CD14-positive monocyte (primary cell): Measurements from ENCODE around the gene NUP188. TPM values are rescaled to one million over a fixed set of nuclear protein-coding genes. Genes with fewer than 3 reads are reported as not detected.

Experiments
- DNase-seq, 3 donors: peaks; one replicate each; pipeline ENCODE4 v3.0.0-alpha.2; 2011 to 2022
- H2AFZ ChIP-seq: 2 replicates; pipeline ENCODE4 v1.6.0; 2012; ENCODE audit warnings: mild to moderate bottlenecking, low read depth, low read length, inconsistent platforms; ENCODE audit not compliant: insufficient read depth, poor library complexity, severe bottlenecking
- H3K27ac ChIP-seq, 2 donors: 1 replicate in 1 of 2; 2 replicates in 1 of 2; pipeline ENCODE4 v1.5.1; 2012 to 2013; ENCODE audit warnings: low read length in 2 of 2, control low read depth in 1 of 2, inconsistent platforms in 1 of 2, low read depth in 1 of 2, mild to moderate bottlenecking in 1 of 2
- H3K27me3 ChIP-seq, 2 donors: one replicate each; pipeline versions ENCODE4 v1.6.0 to v1.6.1; 2011 to 2013; ENCODE audit warnings: low read length in 2 of 2; ENCODE audit not compliant: control insufficient read depth in 2 of 2, insufficient read depth in 2 of 2
- H3K36me3 ChIP-seq, 2 donors: replicated peaks in 1 of 2; 1 replicate in 1 of 2; 2 replicates in 1 of 2; pipeline versions ENCODE4 v1.5.1 to v1.6.1; 2012 to 2013; ENCODE audit warnings: low read length in 2 of 2, control low read depth in 1 of 2, inconsistent platforms in 1 of 2, mild to moderate bottlenecking in 1 of 2; ENCODE audit not compliant: insufficient read depth in 2 of 2, control insufficient read depth in 1 of 2
- H3K4me1 ChIP-seq, 2 donors: 1 replicate in 1 of 2; 2 replicates in 1 of 2; pipeline versions ENCODE4 v1.5.1 to v1.6.1; 2012 to 2013; ENCODE audit warnings: low read length in 2 of 2, control low read depth in 1 of 2, inconsistent platforms in 1 of 2, mild to moderate bottlenecking in 1 of 2, moderate library complexity in 1 of 2; ENCODE audit not compliant: insufficient read depth in 2 of 2, control insufficient read depth in 1 of 2
- H3K4me2 ChIP-seq: replicated peaks from 2 replicates; pipeline ENCODE3; 2012; ENCODE audit warnings: low read length, moderate library complexity, mild to moderate bottlenecking; ENCODE audit not compliant: poor library complexity, severe bottlenecking; ENCODE audit errors: extremely low read depth
- H3K4me3 ChIP-seq, 3 experiments: fragments of 200-600 bp in 1 of 3; sonication (generic) in 1 of 3; replicated peaks in 1 of 3; 1 replicate in 2 of 3; 2 replicates in 1 of 3; pipeline ENCODE4 v1.5.1; 2011 to 2013; ENCODE audit warnings: low read length in 3 of 3, mild to moderate bottlenecking in 3 of 3, control low read depth in 2 of 3, low read depth in 2 of 3, inconsistent platforms in 1 of 3, moderate library complexity in 1 of 3
- H3K79me2 ChIP-seq: 2 replicates; pipeline ENCODE4 v1.6.0; 2012; ENCODE audit warnings: mild to moderate bottlenecking, control low read depth, inconsistent platforms, low read length, moderate library complexity; ENCODE audit not compliant: insufficient read depth
- H3K9ac ChIP-seq: 2 replicates; pipeline ENCODE4 v1.6.0; 2017; ENCODE audit warnings: low read length, mild to moderate bottlenecking; ENCODE audit not compliant: insufficient read depth, poor library complexity, severe bottlenecking
- H3K9me3 ChIP-seq, 2 donors: replicated peaks in 1 of 2; 1 replicate in 1 of 2; 2 replicates in 1 of 2; pipeline versions ENCODE4 v1.5.1 to v1.6.1; 2012 to 2013; ENCODE audit warnings: low read length in 2 of 2, control low read depth in 1 of 2; ENCODE audit not compliant: control insufficient read depth in 1 of 2, insufficient read depth in 1 of 2
- H4K20me1 ChIP-seq: 2 replicates; pipeline ENCODE4 v1.6.0; 2012; ENCODE audit warnings: mild to moderate bottlenecking, low read length, control low read depth, moderate library complexity; ENCODE audit not compliant: insufficient read depth
- H3K27ac Mint-ChIP-seq, 7 donors: one replicate each; pipeline ENCODE4 v1.8.0; 2020; ENCODE audit warnings: mild to moderate bottlenecking in 7 of 7, mixed read lengths in 7 of 7, moderate library complexity in 6 of 7, inconsistent platforms in 2 of 7
- H3K27me3 Mint-ChIP-seq, 3 donors: one replicate each; pipeline ENCODE4 v1.8.0; 2021 to 2022; ENCODE audit warnings: low read depth in 3 of 3, mild to moderate bottlenecking in 3 of 3, mixed read lengths in 3 of 3, moderate library complexity in 3 of 3, inconsistent platforms in 1 of 3
- H3K36me3 Mint-ChIP-seq, 2 donors: one replicate each; pipeline ENCODE4 v1.8.0; 2020; ENCODE audit warnings: mixed read lengths in 2 of 2, inconsistent platforms in 1 of 2, mild to moderate bottlenecking in 1 of 2
- H3K4me1 Mint-ChIP-seq: one replicate; pipeline ENCODE4 v1.8.0; 2020; ENCODE audit warnings: mild to moderate bottlenecking, mixed read lengths
- H3K4me3 Mint-ChIP-seq, 2 donors: one replicate each; pipeline ENCODE4 v1.8.0; 2020; ENCODE audit warnings: mild to moderate bottlenecking in 2 of 2, mixed read lengths in 2 of 2, moderate library complexity in 1 of 2
- H3K9me3 Mint-ChIP-seq, 7 donors: one replicate each; pipeline ENCODE4 v1.8.0; 2020 to 2022; ENCODE audit warnings: mixed read lengths in 7 of 7, mild to moderate bottlenecking in 6 of 7, moderate library complexity in 6 of 7, inconsistent platforms in 2 of 7
- WGBS: methylation state at CpG from one replicate; pipeline ENCODE4 v1.1.5; 2013; ENCODE audit warnings: missing lambda C conversion rate; ENCODE audit not compliant: insufficient coverage; 5-methylcytosine and 5-hydroxymethylcytosine counted together
- intact Hi-C, 2 donors: fragments of 100-400 bp; cut with micrococcal nuclease; formaldehyde crosslinking; loops; one replicate each; pipeline versions ENCODE4 v1.15.0 to v1.15.1; 2023
- polyA plus RNA-seq, 3 donors: library from polyadenylated mRNA; depleted of rRNA in 1 of 3; unstranded in 2 of 3; stranded (reverse) in 1 of 3; fragments of 300-500 nt in 2 of 3; fragments of >200 nt in 1 of 3; fragmentation: Illumina TruSeq in 2 of 3; gene quantifications; 1 replicate in 2 of 3; 2 replicates in 1 of 3; pipeline ENCODE4 v1.2.3, GENCODE V29; 2012 to 2021
- TF ChIP-seq, protein P1 (sequence below): fragments of 200-600 bp; IDR thresholded peaks from one replicate; pipeline ENCODE4 v1.8.0; 2022; ENCODE audit warnings: antibody characterized with exemption, mild to moderate bottlenecking

NUP188 gene
- polyA plus RNA-seq, 3 donors = 10.5 to 28.2 (median 17.2) TPM

DNA sequence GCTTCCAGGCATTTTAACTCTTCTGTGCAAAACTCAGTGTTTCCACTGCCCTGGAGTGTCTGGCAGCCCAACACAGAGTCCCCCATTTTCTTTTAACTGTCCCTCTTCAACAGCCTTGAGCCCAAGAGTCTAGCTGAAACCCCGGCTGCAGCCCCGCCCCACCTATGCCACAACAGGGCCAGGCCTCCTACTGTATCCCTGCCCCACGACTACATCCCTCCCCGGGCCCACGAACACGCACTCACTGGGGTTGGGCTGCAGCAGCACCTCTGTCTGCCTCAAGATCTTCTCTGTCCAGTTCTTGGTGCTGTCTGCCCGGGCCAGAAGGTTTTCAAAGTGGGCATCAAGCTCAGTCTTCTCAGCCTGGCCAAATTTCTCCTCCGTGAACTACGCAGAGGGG, 74.5 kb downstream of the NUP188 start:
- peaks cover 2 to 5% of the 10 kb centered on the region in 2 donors for H3K4me1 ChIP-seq
- H3K4me2 ChIP-seq = no peak overlapping the region
- no peak overlapping the region for H3K4me3 ChIP-seq
- DNase-seq = no peak
- H3K79me2 ChIP-seq = peaks cover 4% of the 10 kb centered on the region
- H3K9me3 Mint-ChIP-seq = peaks cover 0 to 2% (median 0%) of the 10 kb centered on the region in 7 donors
- H3K4me1 Mint-ChIP-seq = peaks cover 21% of the 10 kb centered on the region
- H3K36me3 ChIP-seq = peaks cover 0 to 14% of the 10 kb centered on the region in 2 donors
- H3K36me3 Mint-ChIP-seq = peaks cover 13 to 43% of the 10 kb centered on the region in 2 donors
- 95% methylated on average over 7 of the region's 9 CpGs for WGBS
- no peaks in the 10 kb centered on the region for H3K27me3 ChIP-seq
- peaks cover 0 to 5% (median 2%) of the 10 kb centered on the region in 3 donors for H3K27me3 Mint-ChIP-seq
- peak overlapping the region in 2 of 7 donors; percentile 11 to 20 for H3K27ac Mint-ChIP-seq
- TF ChIP-seq, protein P1, sequence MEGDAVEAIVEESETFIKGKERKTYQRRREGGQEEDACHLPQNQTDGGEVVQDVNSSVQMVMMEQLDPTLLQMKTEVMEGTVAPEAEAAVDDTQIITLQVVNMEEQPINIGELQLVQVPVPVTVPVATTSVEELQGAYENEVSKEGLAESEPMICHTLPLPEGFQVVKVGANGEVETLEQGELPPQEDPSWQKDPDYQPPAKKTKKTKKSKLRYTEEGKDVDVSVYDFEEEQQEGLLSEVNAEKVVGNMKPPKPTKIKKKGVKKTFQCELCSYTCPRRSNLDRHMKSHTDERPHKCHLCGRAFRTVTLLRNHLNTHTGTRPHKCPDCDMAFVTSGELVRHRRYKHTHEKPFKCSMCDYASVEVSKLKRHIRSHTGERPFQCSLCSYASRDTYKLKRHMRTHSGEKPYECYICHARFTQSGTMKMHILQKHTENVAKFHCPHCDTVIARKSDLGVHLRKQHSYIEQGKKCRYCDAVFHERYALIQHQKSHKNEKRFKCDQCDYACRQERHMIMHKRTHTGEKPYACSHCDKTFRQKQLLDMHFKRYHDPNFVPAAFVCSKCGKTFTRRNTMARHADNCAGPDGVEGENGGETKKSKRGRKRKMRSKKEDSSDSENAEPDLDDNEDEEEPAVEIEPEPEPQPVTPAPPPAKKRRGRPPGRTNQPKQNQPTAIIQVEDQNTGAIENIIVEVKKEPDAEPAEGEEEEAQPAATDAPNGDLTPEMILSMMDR = no peak
- no peak overlapping the region for H3K9ac ChIP-seq
- H3K27ac ChIP-seq = no peak overlapping the region
- no peak overlapping the region for H3K4me3 Mint-ChIP-seq
- H3K9me3 ChIP-seq = no peaks in the 10 kb centered on the region
- H4K20me1 ChIP-seq = peaks cover 11% of the 10 kb centered on the region
- no peak overlapping the region for H2AFZ ChIP-seq
- intact Hi-C loops = loop anchor here in 1 of 2 donors (10.0 kb wide), 1 partner anchor 567 kb away; the partner anchor contains the start of gene ODF2

DNA sequence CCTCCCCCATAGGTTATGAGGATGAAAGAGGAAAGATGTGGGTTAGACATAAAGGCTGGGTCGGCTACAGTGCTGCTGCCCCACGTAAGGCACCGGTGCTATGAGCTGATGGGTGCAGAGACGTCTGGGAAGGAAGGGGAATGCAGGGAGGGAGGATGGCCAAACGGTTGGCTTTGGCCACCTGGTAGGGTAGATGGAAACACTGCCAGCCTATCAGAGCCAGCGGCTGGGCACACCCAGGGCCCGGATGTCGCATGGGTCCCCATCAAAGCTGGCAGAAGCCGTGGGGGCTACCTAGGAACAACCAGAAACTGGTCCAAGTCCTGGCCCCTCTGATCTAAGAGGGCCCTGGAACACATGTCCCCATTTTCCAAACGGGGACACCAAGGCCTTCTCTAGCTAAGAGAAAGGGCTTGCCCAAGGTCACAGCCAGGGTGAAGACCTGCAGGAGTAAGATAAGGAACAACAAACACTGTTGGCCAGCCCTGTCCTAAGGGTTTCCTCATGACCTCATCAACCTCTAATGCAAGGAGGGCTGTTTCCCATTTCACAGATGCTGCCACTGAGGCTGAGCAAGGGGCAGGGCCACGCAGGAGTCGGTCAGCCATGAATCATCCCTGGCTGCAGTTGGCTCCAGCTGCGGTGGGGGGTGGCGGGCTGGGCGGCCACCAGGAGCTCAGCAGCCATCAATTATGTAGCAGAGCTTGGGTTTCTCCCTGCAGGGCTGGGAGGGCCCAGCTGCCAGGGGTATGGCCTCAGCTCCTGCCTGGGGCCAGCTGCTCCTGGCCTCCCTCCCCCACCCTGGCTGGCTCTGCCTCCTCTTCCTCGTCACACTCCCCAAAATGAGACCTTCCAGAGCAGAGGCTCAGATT, 75.8 kb downstream of the NUP188 start:
- Histone ChIP-seq H3K27me3 (no peaks in the 10 kb centered on the region), H4K20me1 (peaks cover 11% of the 10 kb centered on the region), H3K27ac (no peak overlapping the region), H3K9ac (peak overlapping the region; percentile 4), H3K36me3 (peaks cover 0 to 7% of the 10 kb centered on the region in 2 donors), H3K4me3 (no peak overlapping the region), H3K9me3 (no peaks in the 10 kb centered on the region), H2AFZ (no peak overlapping the region), H3K4me1 (peaks cover 9 to 14% of the 10 kb centered on the region in 2 donors), H3K4me2 (no peak overlapping the region), H3K79me2 (peaks cover 11% of the 10 kb centered on the region)
- Mint-ChIP-seq H3K4me1 (peaks cover 26% of the 10 kb centered on the region), H3K4me3 (no peak overlapping the region), H3K27ac (peak overlapping the region in 1 of 7 donors; percentile 44), H3K36me3 (peaks cover 8 to 32% of the 10 kb centered on the region in 2 donors), H3K9me3 (peaks cover 0 to 2% (median 0%) of the 10 kb centered on the region in 7 donors), H3K27me3 (peaks cover 0 to 5% (median 1%) of the 10 kb centered on the region in 3 donors)
- TF ChIP-seq, protein P1 = no peak
- intact Hi-C loops = loop anchor here in 1 of 2 donors (10.0 kb wide), 1 partner anchor 568 kb away; the partner anchor contains the start of gene ODF2
- WGBS = 82% methylated on average over 15 of the region's 16 CpGs
- no peak for DNase-seq
